Gastrocnemius medialis (tissue), 4 donors: ENCODE data around the gene GRAMD2B. TPM values are rescaled to one million over a fixed set of nuclear protein-coding genes. Genes with fewer than 3 reads are reported as not detected.
"Not testable (repeated sequence)": the region's sequence is repeated elsewhere in the genome, so short reads cannot be mapped to it uniquely, and the experiment has no call there.

Experiments used
- ATAC-seq, 2 donors: fragments of 150-250 bp; one replicate each; pipeline ENCODE4 v1.9.1; 2016
- DNase-seq, 2 donors: peaks; one replicate each; pipeline ENCODE4 v3.0.0-alpha.2; 2019
- H3K27ac ChIP-seq, 4 donors: fragments of 200-600 bp; sonication (generic); 1 replicate in 1 of 4; 2 replicates in 3 of 4; pipeline ENCODE4 v1.5.1; 2016 to 2018; ENCODE audit warnings: mild to moderate bottlenecking in 2 of 4, moderate library complexity in 1 of 4
- H3K27me3 ChIP-seq, 3 donors: fragments of 200-600 bp; sonication (generic) in 2 of 3; 1 replicate in 1 of 3; 2 replicates in 2 of 3; pipeline versions ENCODE4 v1.5.1 to v1.6.0; 2016 to 2019; ENCODE audit warnings: mild to moderate bottlenecking in 1 of 3, moderate library complexity in 1 of 3
- H3K36me3 ChIP-seq, 2 donors: fragments of 200-600 bp; sonication (generic) in 1 of 2; one replicate each; pipeline ENCODE4 v1.5.1; 2017 to 2018
- H3K4me1 ChIP-seq, 2 donors: fragments of 200-600 bp; sonication (generic) in 1 of 2; one replicate each; pipeline ENCODE4 v1.5.1; 2016 to 2017; ENCODE audit warnings: mild to moderate bottlenecking in 2 of 2
- H3K4me3 ChIP-seq, 4 donors: fragments of 200-600 bp; sonication (generic) in 3 of 4; 1 replicate in 1 of 4; 2 replicates in 3 of 4; pipeline ENCODE4 v1.5.1; 2016 to 2019; ENCODE audit warnings: mild to moderate bottlenecking in 2 of 4
- H3K9me3 ChIP-seq, 3 donors: fragments of 200-600 bp; sonication (generic) in 2 of 3; 1 replicate in 1 of 3; 2 replicates in 2 of 3; pipeline ENCODE4 v1.5.1; 2016 to 2019
- POLR2A ChIP-seq, 2 donors: fragments of 450-650 bp; IDR thresholded peaks; one replicate each; pipeline ENCODE4 v1.6.1; 2017; ENCODE audit warnings: antibody characterized with exemption in 2 of 2, mild to moderate bottlenecking in 2 of 2, moderate library complexity in 2 of 2
- in situ Hi-C, 4 donors: fragments of 200-750 bp; cut with MboI; loops; one replicate each; pipeline versions ENCODE4 v1.15.0 to v1.8.0; 2017; ENCODE audit warnings: low sequenced_read_pairs in 4 of 4
- intact Hi-C: fragments of 100-400 bp; cut with DNase I; formaldehyde crosslinking; loops from one replicate; pipeline ENCODE4 v1.15.1; 2023; ENCODE audit warnings: low total_unique reads
- total RNA-seq, 4 donors: library from RNA; depleted of rRNA; stranded (reverse); fragments of >200 nt; gene quantifications; one replicate each; pipeline versions ENCODE4 v1.1.0 to v1.2.3, GENCODE V29; 2016
- TF ChIP-seq, protein P1 (sequence below), 5 experiments: fragments of 450-650 bp in 3 of 5; fragments of 200-600 bp in 2 of 5; sonication (generic) in 2 of 5; IDR thresholded peaks in 4 of 5; conservative IDR thresholded peaks in 1 of 5; 1 replicate in 4 of 5; 2 replicates in 1 of 5; pipeline ENCODE4 v1.5.1; 2016 to 2019; ENCODE audit warnings: antibody characterized with exemption in 5 of 5, mild to moderate bottlenecking in 3 of 5, moderate library complexity in 3 of 5

Gene GRAMD2B
- total RNA-seq, 4 donors from 2014 or later: 4.6 to 10.4 (median 8.9) TPM

DNA sequence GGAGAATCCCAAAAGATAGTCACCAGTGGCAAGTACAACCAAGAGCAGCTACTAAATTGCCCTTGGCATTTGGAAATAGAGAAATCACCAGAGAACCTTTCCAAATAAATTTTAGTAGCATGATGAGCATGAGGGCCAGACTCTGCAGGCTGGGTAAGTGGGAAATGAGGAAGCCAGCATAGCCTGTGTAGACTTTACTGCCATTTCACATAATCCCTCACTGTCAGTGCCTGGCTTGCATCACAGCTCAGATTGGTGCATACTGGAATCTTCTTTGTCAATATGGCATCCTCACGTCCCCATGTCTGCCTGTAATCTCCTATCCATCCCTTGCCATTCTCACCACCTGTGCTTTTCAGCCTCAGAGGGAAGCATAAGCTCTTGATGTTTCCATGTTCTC lies 14.5 kb downstream of the GRAMD2B start:
- Histone ChIP-seq H3K4me1 (no peaks in the 10 kb centered on the region), H3K27ac (no peak overlapping the region), H3K36me3 (no peaks in the 10 kb centered on the region), H3K4me3 (no peak overlapping the region), H3K27me3 (no peaks in the 10 kb centered on the region), H3K9me3 (no peaks in the 10 kb centered on the region)
- DNase-seq (no peak), ATAC-seq (no peak)
- intact Hi-C loops (no loop called here), in situ Hi-C loops (no loop called here)
- TF ChIP-seq POLR2A (IDR thresholded peaks at IDR 0.05): no peak
- TF ChIP-seq, protein P1, sequence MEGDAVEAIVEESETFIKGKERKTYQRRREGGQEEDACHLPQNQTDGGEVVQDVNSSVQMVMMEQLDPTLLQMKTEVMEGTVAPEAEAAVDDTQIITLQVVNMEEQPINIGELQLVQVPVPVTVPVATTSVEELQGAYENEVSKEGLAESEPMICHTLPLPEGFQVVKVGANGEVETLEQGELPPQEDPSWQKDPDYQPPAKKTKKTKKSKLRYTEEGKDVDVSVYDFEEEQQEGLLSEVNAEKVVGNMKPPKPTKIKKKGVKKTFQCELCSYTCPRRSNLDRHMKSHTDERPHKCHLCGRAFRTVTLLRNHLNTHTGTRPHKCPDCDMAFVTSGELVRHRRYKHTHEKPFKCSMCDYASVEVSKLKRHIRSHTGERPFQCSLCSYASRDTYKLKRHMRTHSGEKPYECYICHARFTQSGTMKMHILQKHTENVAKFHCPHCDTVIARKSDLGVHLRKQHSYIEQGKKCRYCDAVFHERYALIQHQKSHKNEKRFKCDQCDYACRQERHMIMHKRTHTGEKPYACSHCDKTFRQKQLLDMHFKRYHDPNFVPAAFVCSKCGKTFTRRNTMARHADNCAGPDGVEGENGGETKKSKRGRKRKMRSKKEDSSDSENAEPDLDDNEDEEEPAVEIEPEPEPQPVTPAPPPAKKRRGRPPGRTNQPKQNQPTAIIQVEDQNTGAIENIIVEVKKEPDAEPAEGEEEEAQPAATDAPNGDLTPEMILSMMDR (IDR thresholded peaks at IDR 0.05 in 4 of 5, conservative IDR thresholded peaks at IDR 0.05 in 1 of 5): no peak

DNA sequence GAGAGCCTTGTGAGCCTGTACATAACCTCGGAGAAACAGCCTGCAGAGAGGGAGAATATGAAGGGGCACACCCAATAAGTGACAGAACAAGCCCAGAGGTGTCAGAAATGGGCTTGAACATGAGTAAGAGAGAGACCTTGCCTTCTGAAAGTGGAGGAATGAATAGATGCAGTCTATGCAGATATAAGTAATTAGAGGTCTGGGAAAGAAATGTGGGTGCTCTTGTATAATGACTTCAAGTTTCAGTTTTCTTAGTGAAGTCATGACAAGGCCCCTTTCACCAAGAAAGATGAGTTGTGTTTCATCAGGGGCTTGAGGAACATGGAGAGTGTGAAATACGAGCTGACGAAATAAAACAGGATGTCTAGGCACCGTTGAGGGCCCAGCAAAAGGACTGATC lies 15.1 kb downstream of the GRAMD2B start:
- in situ Hi-C loops: no loop called here
- intact Hi-C loops: no loop called here

DNA sequence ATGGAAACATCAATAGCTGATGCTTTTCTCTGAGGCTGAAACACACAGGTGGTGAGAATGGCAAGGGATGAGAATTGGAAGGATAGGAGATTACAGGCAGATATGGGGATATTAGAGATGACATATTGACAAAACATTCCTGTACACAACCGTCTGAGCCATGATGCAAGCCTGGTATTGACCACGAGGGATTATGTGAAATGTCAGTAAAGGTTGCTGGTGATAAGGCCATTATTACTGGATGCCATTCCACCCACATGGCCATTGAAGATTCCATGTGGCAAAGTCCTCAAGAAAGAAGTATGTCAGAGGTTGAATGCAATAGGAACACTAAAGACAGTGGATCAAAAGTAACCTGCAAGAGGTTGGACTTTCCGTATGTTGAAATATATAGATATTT lies 15.7 kb downstream of the GRAMD2B start:
- Histone ChIP-seq H3K4me1 (no peaks in the 10 kb centered on the region), H3K36me3 (no peaks in the 10 kb centered on the region), H3K4me3 (no peak overlapping the region), H3K27me3 (no peaks in the 10 kb centered on the region), H3K27ac (no peak overlapping the region), H3K9me3 (no peaks in the 10 kb centered on the region)
- ATAC-seq (no peak), DNase-seq (no peak)
- TF ChIP-seq, protein P1 (IDR thresholded peaks at IDR 0.05 in 4 of 5, conservative IDR thresholded peaks at IDR 0.05 in 1 of 5): no peak
- TF ChIP-seq POLR2A (IDR thresholded peaks at IDR 0.05): no peak
- intact Hi-C loops: no loop called here
- in situ Hi-C loops: no loop called here

More for the DNA sequence above, 15.1 kb downstream of the GRAMD2B start:
- Histone ChIP-seq H3K27me3 (no peaks in the 10 kb centered on the region), H3K36me3 (no peaks in the 10 kb centered on the region), H3K27ac (no peak overlapping the region), H3K4me3 (no peak overlapping the region), H3K9me3 (no peaks in the 10 kb centered on the region), H3K4me1 (no peaks in the 10 kb centered on the region)
- TF ChIP-seq, protein P1 (IDR thresholded peaks at IDR 0.05 in 4 of 5, conservative IDR thresholded peaks at IDR 0.05 in 1 of 5): no peak
- TF ChIP-seq POLR2A (IDR thresholded peaks at IDR 0.05): no peak
- ATAC-seq: no peak
- no peak for DNase-seq

DNA sequence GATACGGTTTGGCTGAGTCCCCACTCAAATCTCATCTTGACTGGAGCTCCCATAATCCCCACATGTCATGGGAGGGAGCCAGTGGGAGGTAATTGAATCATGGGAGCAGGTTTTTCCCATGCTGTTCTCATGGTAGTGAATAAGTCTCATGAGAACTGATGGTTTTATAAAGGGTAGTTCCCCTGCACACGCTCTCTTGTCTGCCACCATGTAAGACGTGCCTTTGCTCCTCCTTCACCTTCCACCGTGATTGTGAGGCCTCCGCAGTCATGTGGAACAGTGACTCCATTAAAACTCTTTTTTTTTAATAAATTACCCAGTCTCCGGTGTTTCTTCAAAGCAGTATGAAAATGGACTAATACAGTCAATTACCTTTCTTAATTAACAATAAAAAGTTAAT lies 16.5 kb downstream of the GRAMD2B start:
- in situ Hi-C loops, ATAC-seq, DNase-seq, H3K36me3 ChIP-seq, H3K4me3 ChIP-seq, H3K9me3 ChIP-seq, H3K4me1 ChIP-seq, intact Hi-C loops, H3K27ac ChIP-seq, H3K27me3 ChIP-seq: not testable (repeated sequence)

DNA sequence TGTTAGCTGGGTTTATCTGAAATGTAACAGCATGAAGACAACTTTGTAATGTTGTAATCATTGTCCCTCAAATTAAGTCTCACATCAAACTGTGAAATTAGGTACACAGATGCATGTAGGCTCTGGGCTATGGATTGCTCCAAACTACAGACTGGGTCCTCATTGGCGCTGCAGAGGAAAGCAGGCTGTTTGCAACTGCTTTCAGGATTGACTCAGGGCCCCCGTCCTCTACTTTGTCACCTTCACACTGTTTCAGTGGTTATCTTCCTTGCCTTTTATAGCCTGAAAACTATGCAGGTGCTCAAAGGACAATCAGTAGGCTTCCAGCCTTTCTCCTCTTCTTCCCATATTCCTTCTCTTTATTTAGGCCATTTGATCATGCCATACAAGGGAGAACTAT lies 18.0 kb downstream of the GRAMD2B start:
- H3K36me3 ChIP-seq: no peaks in the 10 kb centered on the region
- in situ Hi-C loops: no loop called here
- TF ChIP-seq, protein P1 (IDR thresholded peaks at IDR 0.05 in 4 of 5, conservative IDR thresholded peaks at IDR 0.05 in 1 of 5): no peak
- no peak for TF ChIP-seq POLR2A (IDR thresholded peaks at IDR 0.05)
- DNase-seq (no peak), ATAC-seq (no peak)
- no peaks in the 10 kb centered on the region for H3K4me1 ChIP-seq
- no peaks in the 10 kb centered on the region for H3K27me3 ChIP-seq
- intact Hi-C loops: no loop called here
- no peak overlapping the region for H3K4me3 ChIP-seq
- no peak overlapping the region for H3K27ac ChIP-seq
- H3K9me3 ChIP-seq: no peaks in the 10 kb centered on the region
